ENCODE measurements around the gene ASS1.

ASS1 gene

DNA sequence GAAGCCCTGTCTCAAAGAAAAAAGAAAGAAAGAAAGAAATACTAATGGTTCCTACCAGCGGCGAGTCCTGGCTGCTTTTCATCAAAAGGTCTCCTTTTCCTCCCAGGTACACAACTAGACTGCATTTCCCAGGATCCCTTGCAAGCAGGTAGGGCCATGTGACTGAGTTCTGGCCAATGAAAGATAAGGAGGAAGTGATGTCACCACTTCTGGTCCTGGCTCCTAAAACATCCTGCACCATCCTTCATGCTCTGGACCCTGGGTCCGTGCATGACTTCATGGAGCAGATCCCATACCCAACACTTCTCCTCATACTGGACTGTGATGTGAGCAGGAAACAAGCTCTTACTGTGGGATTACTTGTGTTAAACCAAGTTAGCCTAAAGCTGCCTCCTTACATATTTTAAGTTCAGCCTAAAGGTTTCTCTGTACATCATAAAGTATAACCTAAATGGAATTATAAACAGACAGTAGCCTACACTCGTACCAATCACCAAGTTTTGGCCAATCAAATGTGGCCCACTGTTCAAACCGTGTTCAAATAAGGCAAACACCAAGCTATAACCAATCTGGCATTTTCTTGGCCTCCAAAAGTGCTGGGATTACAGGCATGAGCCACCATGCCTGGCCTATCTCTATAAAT lies 104.5 kb downstream of the ASS1 start:
- DNase-seq (ENCODE audit: insufficient read length, low spot score) (no peak), FAIRE-seq (no peak)
